Naive thymus-derived CD8-positive, alpha-beta T cell (primary cell): ENCODE data around the gene MICAL2. TPM values are rescaled to one million over a fixed set of nuclear protein-coding genes. Genes with fewer than 3 reads are reported as not detected.

Source experiments
- ATAC-seq, 2 donors: fragments of 150-1000 bp; cut with Tn5 transposase in 1 of 2; sonication (Bioruptor Pico), chemical (Tn5 transposase) in 1 of 2; 1 replicate in 1 of 2; 2 replicates in 1 of 2; pipeline ENCODE4 v1.10.0; 2021; ENCODE audit warnings: mild to moderate bottlenecking in 2 of 2, moderate library complexity in 2 of 2
- POLR2A ChIA-PET: fragments of 350-600 bp; sonication (Branson Sonifier 250); formaldehyde crosslinking; loops from one replicate; lab custom pipeline; 2021; ENCODE audit warnings: antibody characterized with exemption; lab: Charles Lee
- DNase-seq, 10 donors: peaks; one replicate each; pipeline versions ENCODE4 v3.0.0 to v3.0.0-alpha.2; 2020 to 2022
- H3K27ac Mint-ChIP-seq, 10 donors: one replicate each; pipeline ENCODE4 v1.8.0; 2020 to 2022; ENCODE audit warnings: mild to moderate bottlenecking in 10 of 10, mixed read lengths in 10 of 10, moderate library complexity in 4 of 10, inconsistent platforms in 1 of 10
- H3K27me3 Mint-ChIP-seq, 5 donors: one replicate each; pipeline ENCODE4 v1.8.0; 2021 to 2022; ENCODE audit warnings: mixed read lengths in 5 of 5
- H3K36me3 Mint-ChIP-seq, 3 donors: one replicate each; pipeline ENCODE4 v1.8.0; 2020 to 2022; ENCODE audit warnings: mixed read lengths in 3 of 3, mild to moderate bottlenecking in 2 of 3, inconsistent platforms in 1 of 3
- H3K4me1 Mint-ChIP-seq, 4 donors: one replicate each; pipeline ENCODE4 v1.8.0; 2021 to 2022; ENCODE audit warnings: mixed read lengths in 4 of 4
- H3K4me3 Mint-ChIP-seq, 10 donors: one replicate each; pipeline ENCODE4 v1.8.0; 2020 to 2022; ENCODE audit warnings: mild to moderate bottlenecking in 10 of 10, mixed read lengths in 10 of 10, moderate library complexity in 6 of 10, inconsistent platforms in 1 of 10
- H3K9me3 Mint-ChIP-seq, 9 donors: one replicate each; pipeline ENCODE4 v1.8.0; 2020 to 2022; ENCODE audit warnings: mixed read lengths in 9 of 9, mild to moderate bottlenecking in 3 of 9, inconsistent platforms in 1 of 9, moderate library complexity in 1 of 9
- polyA plus RNA-seq, 3 donors: library from polyadenylated mRNA; unstranded; fragments of 300-500 nt; fragmentation: Illumina TruSeq; gene quantifications; one replicate each; pipeline ENCODE4 v1.2.3, GENCODE V29; 2021
- total RNA-seq, 8 experiments: library from RNA in 2 of 8; stranded (reverse) in 2 of 8; gene quantifications; one replicate each; pipeline ENCODE4 v1.2.3 and lab custom pipeline; 2021 to 2026

MICAL2 gene
- total and polyA plus RNA-seq, 5 experiments from 2014 or later = 2.3 to 12.3 (median 5.0) TPM

DNA sequence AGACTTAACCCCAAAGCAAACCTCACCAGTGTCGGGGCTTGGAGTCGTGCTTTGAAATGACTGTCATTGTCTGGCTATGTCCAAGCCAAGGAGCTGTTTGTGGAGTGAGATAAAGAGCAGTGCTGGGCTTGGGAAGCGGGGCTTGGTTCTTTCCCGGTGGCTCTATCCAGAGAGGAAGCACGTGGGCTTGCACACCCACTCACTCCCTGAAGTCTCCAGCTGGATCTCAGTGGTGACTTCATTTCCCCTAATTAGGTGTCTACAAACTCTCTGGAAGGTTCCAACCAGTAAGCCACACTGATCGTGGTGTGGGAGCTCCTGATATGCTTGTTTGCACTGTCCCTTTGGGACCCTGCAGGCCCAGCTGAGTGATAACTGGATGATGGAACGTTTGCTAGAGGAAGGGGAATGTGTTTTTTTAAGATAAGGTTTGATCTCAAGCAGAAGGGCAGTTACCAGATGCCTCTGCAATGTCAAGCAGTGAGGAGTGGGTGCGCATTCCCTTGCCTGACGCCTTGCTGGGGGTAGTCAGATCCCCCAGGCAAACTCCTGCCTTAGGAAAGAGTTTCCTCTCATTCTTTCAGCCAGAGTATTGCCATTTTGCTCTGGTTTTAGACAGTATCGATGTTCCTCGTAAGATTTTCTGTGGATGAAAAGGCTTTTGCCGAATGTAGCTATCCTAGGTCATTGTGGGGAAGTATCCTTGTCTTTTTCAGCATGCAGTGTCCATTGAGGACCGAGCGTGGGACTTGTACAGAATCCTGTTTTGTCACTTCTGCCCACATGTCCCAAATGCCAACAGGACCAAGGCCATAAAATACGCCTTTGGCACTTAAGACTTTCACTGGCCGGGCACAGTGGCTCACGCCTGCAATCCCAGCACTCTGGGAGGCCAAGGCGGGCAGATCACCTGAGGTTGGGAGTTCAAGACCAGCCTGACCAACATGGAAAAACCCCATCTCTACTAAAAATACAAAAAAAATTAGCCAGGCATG lies 90.9 kb downstream of the MICAL2 start:
- no peak for ATAC-seq
- Mint-ChIP-seq H3K27me3 (no peaks in the 10 kb centered on the region), H3K4me1 (peaks cover 25 to 53% (median 40%) of the 10 kb centered on the region in 4 donors), H3K27ac (peak overlapping the region in 5 of 10 donors; percentile 2 to 75 (median 60)), H3K9me3 (no peaks in the 10 kb centered on the region), H3K36me3 (no peaks in the 10 kb centered on the region), H3K4me3 (no peak overlapping the region)
- POLR2A ChIA-PET = interaction anchor here (1.3 kb wide), 1 partner anchor 23 kb away, joined by 3 read pairs; no protein-coding TSS in a partner anchor
- DNase-seq = no peak

DNA sequence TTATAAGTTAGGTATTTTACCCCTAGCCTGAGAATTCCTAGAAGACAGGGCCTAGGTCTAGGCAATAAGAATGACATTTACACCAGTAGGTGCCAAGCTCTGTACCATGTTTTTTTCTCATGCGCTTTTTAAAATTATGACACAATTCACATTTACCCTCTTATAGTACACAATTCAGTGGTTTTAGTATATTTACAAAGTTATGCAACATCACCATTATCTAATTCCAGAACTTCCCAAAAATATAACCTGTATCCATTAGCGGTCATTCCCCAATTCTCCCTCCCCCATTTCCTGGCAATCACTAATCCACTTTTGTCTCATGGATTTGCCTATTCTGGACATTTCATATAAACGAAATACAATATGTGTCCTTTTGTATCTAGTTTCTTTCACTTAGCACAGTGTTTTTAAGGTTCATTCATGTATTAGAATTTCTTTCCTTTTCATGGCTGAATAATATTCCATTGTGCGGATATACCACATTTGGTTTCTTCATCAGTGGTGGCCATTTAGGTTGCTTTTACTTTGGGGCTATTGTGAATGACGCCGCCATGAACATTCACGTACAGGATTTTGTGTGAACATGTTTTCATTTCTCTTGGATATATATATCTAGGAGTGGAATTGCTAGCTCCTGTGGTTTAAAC lies 92.4 kb downstream of the MICAL2 start:
- DNase-seq (no peak), ATAC-seq (no peak)
- Mint-ChIP-seq H3K4me3 (no peak overlapping the region), H3K36me3 (peaks cover 0 to 2% (median 0%) of the 10 kb centered on the region in 3 donors), H3K27me3 (no peaks in the 10 kb centered on the region), H3K9me3 (peaks cover 0 to 2% (median 0%) of the 10 kb centered on the region in 9 donors), H3K4me1 (peaks cover 15 to 43% (median 25%) of the 10 kb centered on the region in 4 donors), H3K27ac (peak overlapping the region in 1 of 10 donors; percentile 47)
- POLR2A ChIA-PET = no interaction called here

DNA sequence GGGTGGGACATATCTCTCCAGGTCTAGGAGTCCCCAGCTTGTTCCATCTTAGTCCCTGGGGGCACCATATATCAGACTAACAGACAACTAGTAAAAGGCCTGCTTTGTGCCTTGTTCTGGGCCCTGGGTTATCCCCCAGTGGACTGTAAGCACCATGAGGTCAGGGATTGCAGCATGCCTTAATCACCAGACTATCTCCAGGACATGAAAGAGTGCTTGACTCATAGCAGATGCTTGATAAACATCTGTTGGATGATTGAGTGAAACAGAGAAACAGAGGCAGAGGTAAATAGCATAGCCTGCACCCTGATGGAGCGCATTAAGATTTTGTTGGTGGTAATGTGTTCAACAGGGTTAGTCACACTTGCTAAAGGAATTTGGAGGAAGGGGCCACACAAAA lies 94.1 kb downstream of the MICAL2 start:
- POLR2A ChIA-PET = no interaction called here
- H3K36me3 Mint-ChIP-seq = peaks cover 0 to 11% (median 10%) of the 10 kb centered on the region in 3 donors

DNA sequence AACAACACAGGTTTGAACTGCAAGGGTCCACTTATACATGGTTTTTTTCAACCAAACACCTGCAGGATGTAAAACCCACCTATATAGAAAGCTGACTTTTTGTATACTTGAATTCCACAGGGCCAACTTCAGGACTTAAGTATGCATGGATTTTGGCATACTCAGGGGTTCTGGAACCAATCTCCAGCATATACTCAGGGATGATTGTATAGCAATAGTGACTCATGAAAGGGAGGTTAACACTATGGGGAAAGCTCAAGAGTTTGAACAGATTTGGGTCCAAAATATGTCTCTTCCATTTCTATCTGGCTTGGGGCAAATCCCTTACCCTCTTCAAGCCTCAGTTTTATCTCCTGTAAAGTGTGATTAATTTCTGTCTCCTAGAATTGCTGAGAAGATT lies 94.9 kb downstream of the MICAL2 start:
- Mint-ChIP-seq H3K9me3 (peaks cover 0 to 2% (median 0%) of the 10 kb centered on the region in 9 donors), H3K27me3 (no peaks in the 10 kb centered on the region), H3K36me3 (peaks cover 0 to 13% (median 11%) of the 10 kb centered on the region in 3 donors), H3K4me1 (peaks cover 4 to 19% (median 8%) of the 10 kb centered on the region in 4 donors), H3K4me3 (no peak overlapping the region), H3K27ac (no peak overlapping the region)
- no peak for ATAC-seq
- DNase-seq = no peak
- POLR2A ChIA-PET = interaction anchor here (0.6 kb wide), 1 partner anchor 10 kb away, joined by 3 read pairs; no protein-coding TSS in a partner anchor

More for the DNA sequence above, 94.1 kb downstream of the MICAL2 start:
- Mint-ChIP-seq H3K27me3 (no peaks in the 10 kb centered on the region), H3K27ac (peak overlapping the region in 1 of 10 donors; percentile 65), H3K4me3 (no peak overlapping the region), H3K9me3 (peaks cover 0 to 2% (median 0%) of the 10 kb centered on the region in 9 donors), H3K4me1 (peaks cover 11 to 27% (median 12%) of the 10 kb centered on the region in 4 donors)
- ATAC-seq = no peak
- no peak for DNase-seq

DNA sequence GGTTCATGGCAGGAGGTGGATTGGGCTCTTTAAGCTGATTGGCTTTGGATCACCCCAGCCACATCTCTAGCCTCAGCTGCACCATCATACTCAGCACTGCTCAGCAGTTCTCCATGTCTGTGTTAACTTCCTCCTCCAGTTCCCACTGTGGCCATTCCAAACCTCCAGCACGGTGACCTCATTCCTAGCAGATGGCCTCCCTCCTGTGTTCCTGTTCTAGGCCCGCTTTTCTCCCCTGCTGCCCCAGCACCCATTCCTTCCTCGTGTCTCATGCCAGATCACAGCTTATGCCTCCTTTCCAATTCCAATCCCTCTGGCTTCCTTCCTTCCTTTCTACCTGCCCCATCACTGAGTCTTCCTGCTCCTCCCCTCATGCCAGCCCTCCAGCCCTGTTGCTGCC lies 96.1 kb downstream of the MICAL2 start:
- Mint-ChIP-seq H3K9me3 (peaks cover 0 to 2% (median 0%) of the 10 kb centered on the region in 9 donors), H3K27me3 (no peaks in the 10 kb centered on the region), H3K27ac (peak overlapping the region in 2 of 10 donors; percentile 36 to 80), H3K36me3 (peaks cover 0 to 15% (median 11%) of the 10 kb centered on the region in 3 donors), H3K4me3 (no peak overlapping the region), H3K4me1 (peaks cover 2 to 8% (median 6%) of the 10 kb centered on the region in 4 donors)
- ATAC-seq (no peak), DNase-seq (no peak)
- POLR2A ChIA-PET = no interaction called here

DNA sequence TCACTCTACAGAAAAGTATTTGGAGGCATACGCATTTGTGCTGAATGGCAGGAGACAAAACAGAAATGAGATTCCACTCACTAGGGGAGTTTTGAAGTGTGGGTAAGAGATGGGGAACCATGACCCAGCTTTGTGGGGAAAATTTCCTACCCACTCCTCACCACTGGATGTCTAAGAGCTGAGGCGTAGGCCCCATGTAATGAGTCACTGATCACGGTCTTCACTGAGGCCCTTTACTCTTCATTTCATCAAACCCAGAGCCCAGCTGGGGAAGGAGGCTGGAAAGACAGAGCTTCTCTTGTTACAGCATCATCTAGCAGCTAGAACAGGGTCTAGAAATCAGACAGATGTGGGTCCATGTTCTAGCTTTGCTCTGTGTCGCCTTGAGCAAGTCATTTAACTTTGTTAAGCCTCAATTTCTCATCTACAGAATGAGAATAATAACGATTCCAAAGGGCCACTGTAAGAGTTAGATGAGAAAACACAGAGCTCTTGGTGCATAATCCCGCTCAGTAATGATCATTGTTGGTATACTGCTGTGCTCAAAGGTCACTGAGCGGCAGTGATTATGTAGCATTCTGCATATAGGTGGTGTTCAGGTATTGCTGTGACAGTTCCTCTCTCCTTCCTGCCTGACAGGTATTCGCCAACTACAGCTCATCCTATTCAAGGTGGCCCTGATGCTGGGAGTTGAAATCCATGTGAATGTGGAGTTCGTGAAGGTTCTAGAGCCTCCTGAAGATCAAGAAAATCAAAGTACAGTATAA lies 97.2 kb downstream of the MICAL2 start:
- Mint-ChIP-seq H3K27me3 (no peaks in the 10 kb centered on the region), H3K4me1 (peaks cover 0 to 8% (median 5%) of the 10 kb centered on the region in 4 donors), H3K36me3 (peaks cover 0 to 15% (median 11%) of the 10 kb centered on the region in 3 donors), H3K27ac (peak overlapping the region in 1 of 10 donors; percentile 36), H3K9me3 (peaks cover 0 to 2% (median 0%) of the 10 kb centered on the region in 9 donors), H3K4me3 (no peak overlapping the region)
- ATAC-seq (no peak), DNase-seq (no peak)
- POLR2A ChIA-PET = interaction anchor here (1.7 kb wide), 1 partner anchor 8 kb away, joined by 5 read pairs; no protein-coding TSS in a partner anchor

DNA sequence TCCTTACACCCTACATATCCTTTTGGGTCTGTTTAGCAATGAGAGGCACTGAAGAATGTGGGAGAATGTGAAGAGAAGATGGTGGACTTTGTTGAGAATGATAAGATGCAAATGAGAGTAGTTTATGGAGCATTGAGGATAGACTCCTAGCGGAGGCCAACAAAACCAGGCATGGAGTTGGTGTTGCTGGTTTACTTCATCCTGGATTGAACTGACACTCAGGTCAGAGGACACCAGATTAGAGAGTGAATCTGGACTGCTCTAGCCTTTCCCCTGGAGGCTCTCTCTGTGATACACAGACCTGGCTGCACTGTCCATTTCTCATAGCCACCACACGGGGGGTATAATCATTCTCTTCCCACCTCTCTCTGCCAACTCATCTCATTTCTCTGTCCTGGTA lies 98.7 kb downstream of the MICAL2 start:
- Mint-ChIP-seq H3K27ac (peak overlapping the region in 2 of 10 donors; percentile 2 to 22), H3K4me3 (no peak overlapping the region), H3K4me1 (peaks cover 0 to 8% (median 5%) of the 10 kb centered on the region in 4 donors), H3K36me3 (peaks cover 0 to 17% (median 11%) of the 10 kb centered on the region in 3 donors), H3K9me3 (peaks cover 0 to 2% (median 0%) of the 10 kb centered on the region in 9 donors), H3K27me3 (no peaks in the 10 kb centered on the region)
- ATAC-seq = no peak
- DNase-seq = no peak
- POLR2A ChIA-PET = interaction anchor here (1.0 kb wide), 1 partner anchor 15 kb away, joined by 3 read pairs; no protein-coding TSS in a partner anchor

DNA sequence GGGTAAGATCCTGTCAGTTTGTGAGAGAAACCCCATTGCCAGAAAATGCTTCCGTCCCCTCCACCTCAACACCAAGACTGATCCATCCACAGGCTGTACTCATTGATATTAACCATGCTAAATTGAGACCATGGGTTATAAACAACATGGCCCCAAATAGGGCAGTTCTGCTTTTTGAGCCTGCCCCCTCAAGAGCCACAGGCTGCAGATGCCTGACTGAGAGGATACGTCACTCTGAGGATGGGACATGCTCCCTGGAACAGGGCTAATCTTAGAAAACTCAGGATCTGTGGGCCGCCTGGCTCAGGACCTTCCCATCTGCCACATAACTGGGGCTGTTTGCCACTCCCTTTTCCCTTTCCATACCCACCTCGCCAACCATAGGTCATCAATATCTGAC lies 99.8 kb downstream of the MICAL2 start:
- peaks cover 0 to 2% (median 0%) of the 10 kb centered on the region in 9 donors for H3K9me3 Mint-ChIP-seq
- peaks cover 0 to 22% (median 11%) of the 10 kb centered on the region in 3 donors for H3K36me3 Mint-ChIP-seq
- peaks cover 5 to 13% (median 7%) of the 10 kb centered on the region in 4 donors for H3K4me1 Mint-ChIP-seq
- ATAC-seq = no peak
- H3K4me3 Mint-ChIP-seq = no peak overlapping the region
- no peak for DNase-seq
- peak overlapping the region in 2 of 10 donors; percentile 53 to 60 for H3K27ac Mint-ChIP-seq
- POLR2A ChIA-PET = no interaction called here
- no peaks in the 10 kb centered on the region for H3K27me3 Mint-ChIP-seq

DNA sequence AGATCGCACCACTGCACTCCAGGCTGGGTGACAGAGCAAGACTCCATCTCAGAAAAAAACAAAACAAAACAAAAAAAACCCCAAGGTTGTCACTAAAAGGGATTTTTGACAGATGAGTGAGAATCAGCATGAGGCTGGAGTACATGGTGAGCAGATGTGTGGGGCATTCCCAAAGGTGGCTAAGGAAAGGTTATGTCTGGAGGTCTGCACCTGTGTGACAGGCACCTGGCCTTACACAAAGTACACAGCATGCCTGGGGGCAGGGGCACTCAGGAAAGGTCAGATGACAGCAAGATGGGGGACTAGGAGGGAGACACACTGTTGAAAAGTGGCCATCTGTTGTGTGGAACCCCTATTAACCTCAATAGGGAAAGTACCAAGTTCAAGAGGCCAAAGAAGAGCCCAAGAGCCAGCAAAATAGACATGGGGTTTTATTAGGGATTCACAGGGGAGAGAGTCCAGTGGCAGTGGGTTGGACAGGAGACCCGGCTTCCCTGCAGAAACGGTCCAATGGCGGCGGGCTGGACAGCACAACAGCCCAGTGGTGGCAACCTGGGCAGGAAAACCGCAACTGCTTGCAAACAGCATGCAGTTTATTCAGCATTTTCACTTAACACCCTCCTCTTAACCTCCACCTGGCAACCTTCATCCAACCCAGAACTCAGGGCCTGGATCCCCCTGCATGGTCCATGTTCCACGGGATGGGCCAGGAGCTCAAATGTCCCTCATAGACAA lies 101.1 kb downstream of the MICAL2 start:
- Mint-ChIP-seq H3K4me3 (no peak overlapping the region), H3K27me3 (no peaks in the 10 kb centered on the region), H3K27ac (peak overlapping the region in 1 of 10 donors; percentile 48), H3K4me1 (peaks cover 5 to 20% (median 16%) of the 10 kb centered on the region in 4 donors), H3K36me3 (peaks cover 0 to 24% (median 11%) of the 10 kb centered on the region in 3 donors), H3K9me3 (peaks cover 0 to 2% (median 0%) of the 10 kb centered on the region in 9 donors)
- POLR2A ChIA-PET = interaction anchor here (1.3 kb wide), 1 partner anchor 13 kb away, joined by 5 read pairs; no protein-coding TSS in a partner anchor
- ATAC-seq (no peak), DNase-seq (no peak)

DNA sequence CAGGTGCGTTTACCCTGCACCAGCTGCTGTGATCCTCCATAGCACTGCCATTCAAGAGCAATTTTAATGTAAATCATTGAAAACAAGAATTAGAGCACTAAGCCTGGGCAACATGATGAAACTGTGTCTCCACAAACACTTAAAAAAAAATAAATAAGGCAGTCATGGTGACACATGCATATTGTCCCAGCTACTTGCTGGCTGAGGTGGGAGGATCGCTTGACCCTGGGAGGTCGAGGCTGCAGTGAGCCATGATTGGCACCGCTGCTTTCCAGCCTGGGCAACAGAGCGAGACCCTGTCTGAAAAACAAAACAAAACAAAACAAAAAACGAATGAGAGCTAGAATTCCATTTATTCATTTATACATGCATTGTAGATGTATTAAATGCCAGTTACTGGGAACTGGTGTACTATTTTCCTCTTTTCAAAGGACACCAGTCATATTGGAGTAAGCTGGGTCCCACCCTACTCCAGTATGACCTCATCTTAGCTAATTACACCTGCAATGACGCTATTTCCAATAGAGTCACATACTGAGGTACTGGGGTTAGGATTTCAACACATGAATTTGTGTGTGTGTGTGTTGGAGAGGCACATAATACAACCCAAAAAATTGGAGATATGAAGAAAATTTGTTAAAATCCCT lies 101.9 kb downstream of the MICAL2 start:
- H3K36me3 Mint-ChIP-seq = peaks cover 0 to 22% (median 11%) of the 10 kb centered on the region in 3 donors
- H3K27me3 Mint-ChIP-seq = no peaks in the 10 kb centered on the region
- POLR2A ChIA-PET = interaction anchor here (1.3 kb wide), 1 partner anchor 13 kb away, joined by 5 read pairs; no protein-coding TSS in a partner anchor
- H3K27ac Mint-ChIP-seq = peak overlapping the region in 1 of 10 donors; percentile 61
- peaks cover 4 to 24% (median 23%) of the 10 kb centered on the region in 4 donors for H3K4me1 Mint-ChIP-seq
- H3K4me3 Mint-ChIP-seq = no peak overlapping the region
- no peak for ATAC-seq
- H3K9me3 Mint-ChIP-seq = no peaks in the 10 kb centered on the region
- no peak for DNase-seq

DNA sequence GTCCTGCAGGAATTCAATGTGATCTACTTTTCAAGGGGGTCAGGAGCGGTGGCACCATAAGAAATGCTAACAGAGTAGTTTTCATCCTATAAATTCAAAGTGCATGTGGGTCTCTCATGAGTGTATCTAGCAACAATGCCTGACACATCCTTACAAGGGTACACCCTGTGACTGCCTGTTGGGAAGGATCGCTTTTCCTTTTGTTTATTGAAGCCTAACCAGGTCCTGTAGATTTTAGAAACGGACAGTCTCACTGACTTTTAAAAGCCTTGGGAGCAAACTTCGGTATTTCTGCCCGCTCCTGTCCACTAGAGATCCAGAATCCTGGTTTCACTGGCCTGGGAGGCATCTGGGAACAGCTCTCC lies 102.4 kb downstream of the MICAL2 start:
- no peak for DNase-seq
- Mint-ChIP-seq H3K9me3 (no peaks in the 10 kb centered on the region), H3K4me3 (no peak overlapping the region), H3K27me3 (no peaks in the 10 kb centered on the region), H3K4me1 (peaks cover 4 to 24% (median 23%) of the 10 kb centered on the region in 4 donors), H3K36me3 (peaks cover 0 to 22% (median 11%) of the 10 kb centered on the region in 3 donors), H3K27ac (no peak overlapping the region)
- POLR2A ChIA-PET = interaction anchor here (1.3 kb wide), 1 partner anchor 12 kb away, joined by 5 read pairs; no protein-coding TSS in a partner anchor
- no peak for ATAC-seq
